ENCODE results near the gene KCNE4.

GRCh38 chr2:223097888-223098383 lies 45.9 kb downstream of the KCNE4 start:
- no peak for TF ChIP-seq YY1 (IDR thresholded peaks at IDR 0.05; ENCODE audit: insufficient read depth, insufficient read length)
- TF ChIP-seq SUZ12 (IDR thresholded peaks at IDR 0.05; ENCODE audit: extremely low read depth, insufficient read depth, insufficient read length), result no peak

All from NT2/D1 (cell line).